ENCODE data around the gene SYNGAP1.

SYNGAP1 gene

GRCh38 chr6:33440649-33441309, 20.9 kb downstream of the SYNGAP1 start:
- no peak overlapping the region for H2BK12ac ChIP-seq (ENCODE audit: low read length in 2 of 2)
- H2BK120ac ChIP-seq (ENCODE audit: low read depth, low read length) = no peak overlapping the region
- H3K4ac ChIP-seq (ENCODE audit: low read depth in 1 of 2, low read length in 2 of 2) = no peak overlapping the region
- no peak for DNase-seq
- no peak overlapping the region for H2AK5ac ChIP-seq (ENCODE audit: low read length, severe bottlenecking)
- H3K4me2 ChIP-seq (ENCODE audit: low read length, poor library complexity, severe bottlenecking) = no peak overlapping the region
- peaks cover 79 to 89% of the 10 kb centered on the region in 2 experiments for H3K36me3 ChIP-seq (ENCODE audit: control insufficient read depth in 1 of 2, insufficient read depth in 2 of 2, low read depth in 1 of 2, low read length in 2 of 2)
- H2AFZ ChIP-seq (ENCODE audit: low read depth, low read length) = no peak overlapping the region
- no peaks in the 10 kb centered on the region for H3K4me1 ChIP-seq (ENCODE audit: control insufficient read depth, insufficient read depth, low read depth, low read length)
- H3K23ac ChIP-seq (ENCODE audit: low read length in 2 of 2) = no peak overlapping the region
- H3K14ac ChIP-seq (ENCODE audit: low read length in 2 of 2) = no peak overlapping the region
- H3K4me3 ChIP-seq (ENCODE audit: insufficient read depth in 1 of 2, low read depth in 1 of 2, low read length in 2 of 2) = no peak overlapping the region
- no peaks in the 10 kb centered on the region for H3K27me3 ChIP-seq (ENCODE audit: control insufficient read depth in 1 of 2, insufficient read depth in 1 of 2, low read length in 2 of 2)
- peaks cover 19% of the 10 kb centered on the region for H3K79me1 ChIP-seq (replicated peaks; ENCODE audit: low read length, poor library complexity, severe bottlenecking)
- peak overlapping the region; percentile 28 for H4K91ac ChIP-seq (ENCODE audit: low read length)
- no peak overlapping the region for H4K8ac ChIP-seq (ENCODE audit: low read length)
- H3K9me3 ChIP-seq (ENCODE audit: control insufficient read depth, low read length) = no peaks in the 10 kb centered on the region
- no peak overlapping the region for H3K9ac ChIP-seq (ENCODE audit: low read length)
- H2BK5ac ChIP-seq (ENCODE audit: low read depth, low read length, poor library complexity, severe bottlenecking) = no peak overlapping the region
- no peak overlapping the region for H3K18ac ChIP-seq (ENCODE audit: low read depth in 1 of 2, low read length in 2 of 2)
- H2BK15ac ChIP-seq (ENCODE audit: low read depth, poor library complexity, severe bottlenecking) = no peak overlapping the region
- no peak overlapping the region for H3K27ac ChIP-seq (ENCODE audit: low read length, poor library complexity, severe bottlenecking)
- WGBS = 94% methylated on average over 18 of the region's 19 CpGs

- no peak for DNase-seq
- Histone ChIP-seq H2BK12ac (ENCODE audit: low read length in 2 of 2) (no peak overlapping the region), H2BK5ac (ENCODE audit: low read depth, low read length, poor library complexity, severe bottlenecking) (no peak overlapping the region), H3K4me2 (ENCODE audit: low read length, poor library complexity, severe bottlenecking) (no peak overlapping the region), H3K79me1 (replicated peaks; ENCODE audit: low read length, poor library complexity, severe bottlenecking) (peaks cover 21% of the 10 kb centered on the region), H3K18ac (ENCODE audit: low read depth in 1 of 2, low read length in 2 of 2) (no peak overlapping the region), H3K36me3 (ENCODE audit: control insufficient read depth in 1 of 2, insufficient read depth in 2 of 2, low read depth in 1 of 2, low read length in 2 of 2) (peaks cover 81 to 90% of the 10 kb centered on the region in 2 experiments), H4K91ac (ENCODE audit: low read length) (no peak overlapping the region), H3K4me1 (ENCODE audit: control insufficient read depth, insufficient read depth, low read depth, low read length) (no peaks in the 10 kb centered on the region), H2BK15ac (ENCODE audit: low read depth, poor library complexity, severe bottlenecking) (no peak overlapping the region), H2AFZ (ENCODE audit: low read depth, low read length) (no peak overlapping the region), H3K4me3 (ENCODE audit: insufficient read depth in 1 of 2, low read depth in 1 of 2, low read length in 2 of 2) (no peak overlapping the region), H3K27me3 (ENCODE audit: control insufficient read depth in 1 of 2, insufficient read depth in 1 of 2, low read length in 2 of 2) (no peaks in the 10 kb centered on the region), H4K8ac (ENCODE audit: low read length) (no peak overlapping the region), H2BK120ac (ENCODE audit: low read depth, low read length) (no peak overlapping the region), H3K27ac (ENCODE audit: low read length, poor library complexity, severe bottlenecking) (no peak overlapping the region), H3K23ac (ENCODE audit: low read length in 2 of 2) (no peak overlapping the region), H3K9me3 (ENCODE audit: control insufficient read depth, low read length) (no peaks in the 10 kb centered on the region), H3K9ac (ENCODE audit: low read length) (no peak overlapping the region), H3K4ac (ENCODE audit: low read depth in 1 of 2, low read length in 2 of 2) (no peak overlapping the region), H3K14ac (ENCODE audit: low read length in 2 of 2) (no peak overlapping the region), H2AK5ac (ENCODE audit: low read length, severe bottlenecking) (no peak overlapping the region)
- WGBS = over 99% methylated on average over 9 of the region's 9 CpGs
These were observed 21.6 kb downstream of the SYNGAP1 start for GRCh38 chr6:33441457-33441856.

- Histone ChIP-seq H2BK120ac (ENCODE audit: low read depth, low read length) (no peak overlapping the region), H3K14ac (ENCODE audit: low read length in 2 of 2) (no peak overlapping the region), H3K23ac (ENCODE audit: low read length in 2 of 2) (no peak overlapping the region), H3K27me3 (ENCODE audit: control insufficient read depth in 1 of 2, insufficient read depth in 1 of 2, low read length in 2 of 2) (no peaks in the 10 kb centered on the region), H4K8ac (ENCODE audit: low read length) (no peak overlapping the region), H3K9me3 (ENCODE audit: control insufficient read depth, low read length) (no peaks in the 10 kb centered on the region), H2BK15ac (ENCODE audit: low read depth, poor library complexity, severe bottlenecking) (no peak overlapping the region), H3K36me3 (ENCODE audit: control insufficient read depth in 1 of 2, insufficient read depth in 2 of 2, low read depth in 1 of 2, low read length in 2 of 2) (peaks cover 80 to 90% of the 10 kb centered on the region in 2 experiments), H2BK12ac (ENCODE audit: low read length in 2 of 2) (no peak overlapping the region), H3K4me2 (ENCODE audit: low read length, poor library complexity, severe bottlenecking) (no peak overlapping the region), H3K27ac (ENCODE audit: low read length, poor library complexity, severe bottlenecking) (no peak overlapping the region), H4K91ac (ENCODE audit: low read length) (peak overlapping the region; percentile 12), H3K4ac (ENCODE audit: low read depth in 1 of 2, low read length in 2 of 2) (no peak overlapping the region), H3K18ac (ENCODE audit: low read depth in 1 of 2, low read length in 2 of 2) (no peak overlapping the region), H2AK5ac (ENCODE audit: low read length, severe bottlenecking) (no peak overlapping the region), H3K4me1 (ENCODE audit: control insufficient read depth, insufficient read depth, low read depth, low read length) (no peaks in the 10 kb centered on the region), H3K9ac (ENCODE audit: low read length) (no peak overlapping the region), H2BK5ac (ENCODE audit: low read depth, low read length, poor library complexity, severe bottlenecking) (no peak overlapping the region), H2AFZ (ENCODE audit: low read depth, low read length) (no peak overlapping the region), H3K79me1 (replicated peaks; ENCODE audit: low read length, poor library complexity, severe bottlenecking) (peaks cover 17% of the 10 kb centered on the region), H3K4me3 (ENCODE audit: insufficient read depth in 1 of 2, low read depth in 1 of 2, low read length in 2 of 2) (no peak overlapping the region)
- WGBS = 95% methylated on average over 8 of the region's 8 CpGs
- DNase-seq = no peak
These were observed 22.4 kb downstream of the SYNGAP1 start for GRCh38 chr6:33442283-33442682.

GRCh38 chr6:33443025-33443424, 23.2 kb downstream of the SYNGAP1 start:
- Histone ChIP-seq H3K79me1 (replicated peaks; ENCODE audit: low read length, poor library complexity, severe bottlenecking) (peaks cover 22% of the 10 kb centered on the region), H3K4ac (ENCODE audit: low read depth in 1 of 2, low read length in 2 of 2) (no peak overlapping the region), H3K18ac (ENCODE audit: low read depth in 1 of 2, low read length in 2 of 2) (no peak overlapping the region), H3K14ac (ENCODE audit: low read length in 2 of 2) (no peak overlapping the region), H3K4me1 (ENCODE audit: control insufficient read depth, insufficient read depth, low read depth, low read length) (no peaks in the 10 kb centered on the region), H2BK15ac (ENCODE audit: low read depth, poor library complexity, severe bottlenecking) (no peak overlapping the region), H2BK5ac (ENCODE audit: low read depth, low read length, poor library complexity, severe bottlenecking) (no peak overlapping the region), H3K4me2 (ENCODE audit: low read length, poor library complexity, severe bottlenecking) (no peak overlapping the region), H3K4me3 (ENCODE audit: insufficient read depth in 1 of 2, low read depth in 1 of 2, low read length in 2 of 2) (no peak overlapping the region), H3K9me3 (ENCODE audit: control insufficient read depth, low read length) (no peaks in the 10 kb centered on the region), H3K27me3 (ENCODE audit: control insufficient read depth in 1 of 2, insufficient read depth in 1 of 2, low read length in 2 of 2) (no peaks in the 10 kb centered on the region), H4K8ac (ENCODE audit: low read length) (no peak overlapping the region), H2AFZ (ENCODE audit: low read depth, low read length) (no peak overlapping the region), H3K23ac (ENCODE audit: low read length in 2 of 2) (no peak overlapping the region), H2AK5ac (ENCODE audit: low read length, severe bottlenecking) (no peak overlapping the region), H3K27ac (ENCODE audit: low read length, poor library complexity, severe bottlenecking) (no peak overlapping the region), H3K9ac (ENCODE audit: low read length) (no peak overlapping the region), H2BK12ac (ENCODE audit: low read length in 2 of 2) (no peak overlapping the region), H4K91ac (ENCODE audit: low read length) (no peak overlapping the region), H3K36me3 (ENCODE audit: control insufficient read depth in 1 of 2, insufficient read depth in 2 of 2, low read depth in 1 of 2, low read length in 2 of 2) (peaks cover 80 to 91% of the 10 kb centered on the region in 2 experiments), H2BK120ac (ENCODE audit: low read depth, low read length) (no peak overlapping the region)
- WGBS = 97% methylated on average over 17 of the region's 17 CpGs
- no peak for DNase-seq

All from mesenchymal stem cell (in vitro differentiated cells and primary cell).